Sigmoid colon (tissue), 7 donors: Measurements from ENCODE around the gene KCNG2. TPM values are rescaled to one million over a fixed set of nuclear protein-coding genes. Genes with fewer than 3 reads are reported as not detected.

Source experiments
- DNase-seq: peaks from one replicate; pipeline ENCODE4 v3.0.0-alpha.2; 2019
- H3K27ac ChIP-seq, 4 donors: fragments of 200-600 bp; sonication (generic); one replicate each; pipeline ENCODE4 v1.5.1; 2016 to 2019; ENCODE audit warnings: mild to moderate bottlenecking in 1 of 4
- H3K27me3 ChIP-seq, 3 donors: fragments of 200-600 bp; sonication (generic); one replicate each; pipeline ENCODE4 v1.5.1; 2019; ENCODE audit warnings: mild to moderate bottlenecking in 1 of 3
- H3K36me3 ChIP-seq, 4 donors: fragments of 200-600 bp; sonication (generic); one replicate each; pipeline ENCODE4 v1.5.1; 2016 to 2019
- H3K4me1 ChIP-seq, 4 donors: fragments of 200-600 bp; sonication (generic); one replicate each; pipeline ENCODE4 v1.5.1; 2017 to 2019
- H3K4me3 ChIP-seq, 4 donors: fragments of 200-600 bp; sonication (generic); one replicate each; pipeline ENCODE4 v1.5.1; 2017 to 2019; ENCODE audit warnings: mild to moderate bottlenecking in 2 of 4, moderate library complexity in 1 of 4
- H3K9me3 ChIP-seq, 4 donors: fragments of 200-600 bp in 3 of 4; sonication (generic) in 3 of 4; one replicate each; pipeline versions ENCODE4 v1.5.1 to v1.6.1; 2013 to 2019
- CTCF ChIP-seq, 4 experiments: fragments of 450-650 bp in 3 of 4; fragments of 200-600 bp in 1 of 4; IDR thresholded peaks; one replicate each; pipeline ENCODE4 v1.5.1; 2016 to 2019; ENCODE audit warnings: antibody characterized with exemption in 4 of 4, mild to moderate bottlenecking in 3 of 4, moderate library complexity in 2 of 4
- EP300 ChIP-seq, 4 donors: sonication (generic); formaldehyde crosslinking; IDR thresholded peaks; one replicate each; pipeline ENCODE4 v1.6.1; 2017; ENCODE audit warnings: antibody characterized with exemption in 4 of 4
- POLR2A ChIP-seq, 2 donors: fragments of 450-650 bp; IDR thresholded peaks; one replicate each; pipeline ENCODE4 v1.6.1; 2016; ENCODE audit warnings: antibody characterized with exemption in 2 of 2, mild to moderate bottlenecking in 2 of 2, moderate library complexity in 2 of 2
- POLR2AphosphoS5 ChIP-seq, 4 donors: sonication (generic); formaldehyde crosslinking; IDR thresholded peaks; one replicate each; pipeline ENCODE4 v1.6.1; 2017; ENCODE audit warnings: antibody characterized with exemption in 4 of 4
- WGBS, 2 donors: extraction: QIAGEN DNeasy Blood & Tissue Kit; methylation state at CpG; one replicate each; pipeline ENCODE4 v1.1.7; 2013; 5-methylcytosine and 5-hydroxymethylcytosine counted together
- intact Hi-C: fragments of 100-400 bp; cut with DNase I; formaldehyde crosslinking; loops from one replicate; pipeline ENCODE4 v1.15.1; 2023
- polyA plus RNA-seq, 3 donors: library from polyadenylated mRNA; stranded (reverse); fragments of 200-250 nt; gene quantifications; one replicate each; pipeline ENCODE4 v1.2.3, GENCODE V29; 2013
- total RNA-seq, 4 donors: library from RNA; depleted of rRNA; stranded (reverse); fragments of >200 nt; gene quantifications; one replicate each; pipeline ENCODE4 v1.1.0, GENCODE V29; 2016
- donor health status: healthy with polysubstance abuse.
- donor health status: Bipolar disorder and iron deficiency.
- donor health status: healthy.

The KCNG2 gene
- total and polyA plus RNA-seq, 7 donors, result 0.15 to 0.41 TPM; not detected in 5

- 84 to 87% methylated on average over 15 of the region's 15 CpGs for WGBS, 2 donors
- DNase-seq, result no peak
- intact Hi-C loops, result no loop called here
These were observed 56.2 kb downstream of the KCNG2 start for GRCh38 chr18:79853993-79854364.

GRCh38 chr18:79855147-79855933 is 57.6 kb downstream of the KCNG2 start:
- Histone ChIP-seq H3K4me1 (no peaks in the 10 kb centered on the region), H3K27ac (no peak overlapping the region), H3K4me3 (no peak overlapping the region), H3K27me3 (peaks cover 0 to 33% (median 13%) of the 10 kb centered on the region in 3 donors), H3K9me3 (no peaks in the 10 kb centered on the region), H3K36me3 (no peaks in the 10 kb centered on the region)
- 75 to 76% methylated on average over 17 of the region's 17 CpGs for WGBS, 2 donors
- intact Hi-C loops, result no loop called here
- no peak for DNase-seq
- TF ChIP-seq POLR2A (IDR thresholded peaks at IDR 0.05), result no peak
- TF ChIP-seq POLR2AphosphoS5 (IDR thresholded peaks at IDR 0.05), result no peak
- no peak for TF ChIP-seq EP300 (IDR thresholded peaks at IDR 0.05)
- no peak for TF ChIP-seq CTCF (IDR thresholded peaks at IDR 0.05)

More at GRCh38 chr18:79853993-79854364, 56.2 kb downstream of the KCNG2 start:
- Histone ChIP-seq H3K4me1 (no peaks in the 10 kb centered on the region), H3K9me3 (no peaks in the 10 kb centered on the region), H3K36me3 (no peaks in the 10 kb centered on the region), H3K27ac (no peak overlapping the region), H3K4me3 (no peak overlapping the region), H3K27me3 (peaks cover 0 to 33% (median 13%) of the 10 kb centered on the region in 3 donors)
- no peak for TF ChIP-seq POLR2AphosphoS5 (IDR thresholded peaks at IDR 0.05)
- TF ChIP-seq CTCF (IDR thresholded peaks at IDR 0.05), result no peak
- TF ChIP-seq POLR2A (IDR thresholded peaks at IDR 0.05), result no peak
- TF ChIP-seq EP300 (IDR thresholded peaks at IDR 0.05), result no peak

- TF ChIP-seq POLR2AphosphoS5 (IDR thresholded peaks at IDR 0.05), result no peak
- TF ChIP-seq POLR2A (IDR thresholded peaks at IDR 0.05), result no peak
- TF ChIP-seq EP300 (IDR thresholded peaks at IDR 0.05), result no peak
- intact Hi-C loops, result no loop called here
- H3K36me3 ChIP-seq, result no peaks in the 10 kb centered on the region
- H3K27ac ChIP-seq, result no peak overlapping the region
- 37 to 53% methylated on average over 26 of the region's 26 CpGs for WGBS, 2 donors
- no peaks in the 10 kb centered on the region for H3K9me3 ChIP-seq
- DNase-seq, result no peak
- H3K27me3 ChIP-seq, result peaks cover 0 to 33% (median 13%) of the 10 kb centered on the region in 3 donors
- no peaks in the 10 kb centered on the region for H3K4me1 ChIP-seq
- no peak overlapping the region for H3K4me3 ChIP-seq
These were observed 58.6 kb downstream of the KCNG2 start for GRCh38 chr18:79856119-79857007.

DNA sequence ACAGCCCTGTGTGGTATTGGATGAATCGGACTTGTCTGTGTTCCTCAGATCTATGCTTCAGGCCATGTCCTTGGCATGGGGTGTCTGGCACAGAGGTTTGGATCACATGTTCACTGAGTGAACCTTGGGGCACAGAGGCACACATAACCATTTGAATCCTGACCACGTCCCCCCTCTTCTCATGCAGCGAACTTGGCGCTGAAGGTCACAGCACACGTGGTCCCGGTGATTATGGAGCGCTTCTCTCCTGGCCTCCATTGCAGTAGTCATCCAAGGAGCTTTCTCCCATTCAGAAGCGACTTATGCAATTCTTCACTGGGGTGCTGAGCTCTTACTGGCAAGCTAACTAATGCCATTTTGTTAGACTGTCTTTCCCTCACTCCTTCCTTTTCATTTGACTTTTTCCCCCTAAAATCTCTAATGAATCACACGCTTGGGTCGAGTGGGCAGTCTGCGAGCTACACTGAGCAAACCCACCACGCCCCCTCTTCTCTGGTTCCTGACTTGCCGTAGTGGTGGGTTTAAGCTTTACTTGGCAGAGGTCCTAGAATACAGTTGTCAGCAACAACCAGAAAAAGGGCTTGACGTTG is 59.4 kb downstream of the KCNG2 start:
- intact Hi-C loops, result no loop called here
- WGBS, 2 donors, result 55 to 68% methylated on average over 14 of the region's 14 CpGs

More for the DNA sequence above, 59.4 kb downstream of the KCNG2 start:
- Histone ChIP-seq H3K4me1 (no peaks in the 10 kb centered on the region), H3K36me3 (no peaks in the 10 kb centered on the region), H3K27ac (no peak overlapping the region), H3K27me3 (peaks cover 0 to 33% (median 13%) of the 10 kb centered on the region in 3 donors), H3K9me3 (no peaks in the 10 kb centered on the region), H3K4me3 (no peak overlapping the region)
- DNase-seq, result no peak
- TF ChIP-seq POLR2AphosphoS5 (IDR thresholded peaks at IDR 0.05), result no peak
- no peak for TF ChIP-seq CTCF (IDR thresholded peaks at IDR 0.05)
- TF ChIP-seq EP300 (IDR thresholded peaks at IDR 0.05), result no peak
- TF ChIP-seq POLR2A (IDR thresholded peaks at IDR 0.05), result no peak
